ENCODE measurements around the gene SIDT2. TPM values are rescaled to one million over a fixed set of nuclear protein-coding genes. Genes with fewer than 3 reads are reported as not detected.
"Not testable (repeated sequence)": the region's sequence is repeated elsewhere in the genome, so short reads cannot be mapped to it uniquely, and the experiment has no call there.

SIDT2 gene
- total RNA-seq, 1 donor from 2014 or later: 37.6 TPM

DNA sequence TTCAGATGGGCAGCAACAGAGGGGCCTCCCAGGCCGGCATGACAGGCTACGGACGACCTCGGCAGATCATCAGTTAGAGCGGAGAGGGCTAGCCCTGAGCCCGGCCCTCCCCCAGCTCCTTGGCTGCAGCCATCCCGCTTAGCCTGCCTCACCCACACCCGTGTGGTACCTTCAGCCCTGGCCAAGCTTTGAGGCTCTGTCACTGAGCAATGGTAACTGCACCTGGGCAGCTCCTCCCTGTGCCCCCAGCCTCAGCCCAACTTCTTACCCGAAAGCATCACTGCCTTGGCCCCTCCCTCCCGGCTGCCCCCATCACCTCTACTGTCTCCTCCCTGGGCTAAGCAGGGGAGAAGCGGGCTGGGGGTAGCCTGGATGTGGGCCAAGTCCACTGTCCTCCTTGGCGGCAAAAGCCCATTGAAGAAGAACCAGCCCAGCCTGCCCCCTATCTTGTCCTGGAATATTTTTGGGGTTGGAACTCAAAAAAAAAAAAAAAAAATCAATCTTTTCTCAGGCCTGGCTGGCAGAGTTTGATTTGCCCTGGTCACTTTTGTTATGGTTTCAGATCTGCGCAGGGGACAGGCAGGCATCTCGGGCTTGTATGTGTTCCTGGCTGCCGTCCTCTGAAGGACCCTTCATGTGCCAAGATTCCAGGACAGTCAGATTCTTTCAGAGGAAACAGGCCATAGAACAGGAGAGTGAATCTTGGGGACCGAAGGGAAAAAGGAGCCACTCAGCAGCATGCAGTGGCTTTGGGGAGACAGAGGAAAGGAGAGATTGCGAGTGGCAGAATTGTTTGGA, 25.9 kb downstream of the SIDT2 start:
- H3K9me3 Mint-ChIP-seq: no peaks in the 10 kb centered on the region
- peaks cover 5% of the 10 kb centered on the region for H3K36me3 Mint-ChIP-seq (ENCODE audit: low read depth)
- peaks cover 3% of the 10 kb centered on the region for H3K4me1 Mint-ChIP-seq
- no peak for DNase-seq (ENCODE audit: low read depth, low spot score)
- peak overlapping the region; percentile 92 for H3K27ac Mint-ChIP-seq (ENCODE audit: unreplicated experiment)
- no peak overlapping the region for H3K4me3 Mint-ChIP-seq
- peaks cover 13% of the 10 kb centered on the region for H3K27me3 Mint-ChIP-seq (ENCODE audit: low read depth)
- TF ChIP-seq, protein P1, sequence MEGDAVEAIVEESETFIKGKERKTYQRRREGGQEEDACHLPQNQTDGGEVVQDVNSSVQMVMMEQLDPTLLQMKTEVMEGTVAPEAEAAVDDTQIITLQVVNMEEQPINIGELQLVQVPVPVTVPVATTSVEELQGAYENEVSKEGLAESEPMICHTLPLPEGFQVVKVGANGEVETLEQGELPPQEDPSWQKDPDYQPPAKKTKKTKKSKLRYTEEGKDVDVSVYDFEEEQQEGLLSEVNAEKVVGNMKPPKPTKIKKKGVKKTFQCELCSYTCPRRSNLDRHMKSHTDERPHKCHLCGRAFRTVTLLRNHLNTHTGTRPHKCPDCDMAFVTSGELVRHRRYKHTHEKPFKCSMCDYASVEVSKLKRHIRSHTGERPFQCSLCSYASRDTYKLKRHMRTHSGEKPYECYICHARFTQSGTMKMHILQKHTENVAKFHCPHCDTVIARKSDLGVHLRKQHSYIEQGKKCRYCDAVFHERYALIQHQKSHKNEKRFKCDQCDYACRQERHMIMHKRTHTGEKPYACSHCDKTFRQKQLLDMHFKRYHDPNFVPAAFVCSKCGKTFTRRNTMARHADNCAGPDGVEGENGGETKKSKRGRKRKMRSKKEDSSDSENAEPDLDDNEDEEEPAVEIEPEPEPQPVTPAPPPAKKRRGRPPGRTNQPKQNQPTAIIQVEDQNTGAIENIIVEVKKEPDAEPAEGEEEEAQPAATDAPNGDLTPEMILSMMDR (conservative IDR thresholded peaks at IDR 0.05): no peak

- Mint-ChIP-seq H3K27me3 (ENCODE audit: low read depth) (peaks cover 9% of the 10 kb centered on the region), H3K4me1 (peaks cover 5% of the 10 kb centered on the region), H3K27ac (ENCODE audit: unreplicated experiment) (no peak overlapping the region), H3K4me3 (no peak overlapping the region), H3K9me3 (no peaks in the 10 kb centered on the region), H3K36me3 (ENCODE audit: low read depth) (peaks cover 8% of the 10 kb centered on the region)
- TF ChIP-seq, protein P1 (conservative IDR thresholded peaks at IDR 0.05): no peak
- no peak for DNase-seq (ENCODE audit: low read depth, low spot score)
These were observed 26.8 kb downstream of the SIDT2 start for GRCh38 chr11:117205211-117205818.

DNA sequence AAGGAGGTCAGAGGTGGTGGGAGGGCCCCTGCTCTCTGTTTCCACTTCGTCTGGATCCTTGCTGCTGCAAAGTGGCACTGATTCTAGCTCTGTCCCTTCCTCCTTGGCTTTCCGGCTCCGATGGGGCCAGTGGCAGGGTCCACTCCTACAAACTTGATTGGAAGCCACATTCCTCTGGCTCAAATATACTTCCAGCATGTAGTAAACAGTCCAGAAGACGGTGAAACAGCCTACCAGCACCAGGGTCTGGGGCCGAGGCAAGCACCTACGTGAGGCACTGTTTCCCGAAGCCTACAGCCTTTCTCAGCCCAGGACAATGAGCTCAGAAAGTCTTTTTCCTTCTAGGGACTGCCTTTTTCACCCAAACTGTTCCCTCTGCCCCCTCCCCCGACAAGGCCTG, 27.6 kb downstream of the SIDT2 start:
- not testable (repeated sequence) for H3K27me3 Mint-ChIP-seq (ENCODE audit: low read depth); H3K4me3 Mint-ChIP-seq; H3K9me3 Mint-ChIP-seq; H3K36me3 Mint-ChIP-seq (ENCODE audit: low read depth); DNase-seq (ENCODE audit: low read depth, low spot score); H3K4me1 Mint-ChIP-seq
- H3K27ac Mint-ChIP-seq (ENCODE audit: unreplicated experiment): peak overlapping the region; percentile 88

GRCh38 chr11:117206859-117207258, 28.3 kb downstream of the SIDT2 start:
- not testable (repeated sequence) for H3K27ac Mint-ChIP-seq (ENCODE audit: unreplicated experiment); H3K27me3 Mint-ChIP-seq (ENCODE audit: low read depth); H3K4me1 Mint-ChIP-seq; H3K9me3 Mint-ChIP-seq; DNase-seq (ENCODE audit: low read depth, low spot score); H3K4me3 Mint-ChIP-seq
- H3K36me3 Mint-ChIP-seq (ENCODE audit: low read depth): peaks cover 12% of the 10 kb centered on the region

DNA sequence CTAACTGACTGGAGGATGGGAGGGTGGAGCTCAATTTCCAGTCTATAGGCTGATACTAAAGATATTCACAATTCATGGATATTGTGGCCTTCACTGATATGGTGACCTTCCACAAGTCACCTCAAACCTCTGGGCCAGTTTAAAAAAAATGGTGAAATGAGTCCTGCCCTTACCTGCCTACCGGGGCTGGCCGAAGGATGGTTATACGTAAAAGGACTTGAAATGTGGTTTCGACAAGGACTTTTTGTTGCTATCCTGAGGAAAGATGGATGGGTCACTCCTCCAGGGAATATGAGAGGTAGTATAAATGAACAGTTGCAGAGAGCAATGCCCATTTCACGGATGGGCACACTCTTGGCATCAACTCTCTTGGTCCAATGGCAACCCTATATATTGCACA, 28.9 kb downstream of the SIDT2 start:
- H3K27me3 Mint-ChIP-seq (ENCODE audit: low read depth); H3K4me3 Mint-ChIP-seq; H3K9me3 Mint-ChIP-seq; DNase-seq (ENCODE audit: low read depth, low spot score); H3K27ac Mint-ChIP-seq (ENCODE audit: unreplicated experiment); H3K4me1 Mint-ChIP-seq: not testable (repeated sequence)
- peaks cover 12% of the 10 kb centered on the region for H3K36me3 Mint-ChIP-seq (ENCODE audit: low read depth)

- H3K4me3 Mint-ChIP-seq; DNase-seq (ENCODE audit: low read depth, low spot score); H3K27ac Mint-ChIP-seq (ENCODE audit: unreplicated experiment); H3K27me3 Mint-ChIP-seq (ENCODE audit: low read depth); H3K9me3 Mint-ChIP-seq: not testable (repeated sequence)
- peaks cover 19% of the 10 kb centered on the region for H3K4me1 Mint-ChIP-seq
- peaks cover 15% of the 10 kb centered on the region for H3K36me3 Mint-ChIP-seq (ENCODE audit: low read depth)
These were observed 30.2 kb downstream of the SIDT2 start for GRCh38 chr11:117208710-117209109.

GRCh38 chr11:117209351-117210125, 31.0 kb downstream of the SIDT2 start:
- H3K27me3 Mint-ChIP-seq (ENCODE audit: low read depth); H3K27ac Mint-ChIP-seq (ENCODE audit: unreplicated experiment); DNase-seq (ENCODE audit: low read depth, low spot score); H3K9me3 Mint-ChIP-seq; H3K4me3 Mint-ChIP-seq: not testable (repeated sequence)
- peaks cover 11% of the 10 kb centered on the region for H3K36me3 Mint-ChIP-seq (ENCODE audit: low read depth)
- H3K4me1 Mint-ChIP-seq: peaks cover 25% of the 10 kb centered on the region
